Measurements from ENCODE around the gene ANAPC7.

ANAPC7 gene

DNA sequence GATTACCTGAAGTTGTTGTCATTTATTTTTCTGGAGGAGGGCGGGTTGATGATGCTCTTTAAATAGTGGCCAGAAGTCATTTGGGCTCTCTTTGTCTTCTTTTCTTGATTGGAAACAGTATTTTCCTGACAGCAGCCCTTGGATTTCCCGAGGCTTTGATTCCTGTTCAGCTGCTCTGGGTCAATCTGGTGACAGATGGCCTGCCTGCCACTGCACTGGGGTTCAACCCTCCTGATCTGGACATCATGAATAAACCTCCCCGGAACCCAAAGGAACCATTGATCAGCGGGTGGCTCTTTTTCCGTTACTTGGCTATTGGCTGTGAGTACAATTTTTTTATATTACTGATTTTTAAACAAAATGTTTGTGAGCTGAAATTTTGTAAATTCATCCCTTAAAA is 60.4 kb downstream of the ANAPC7 start:
- TF ChIP-seq GATA3 (IDR thresholded peaks at IDR 0.05; ENCODE audit: low read depth, low read length) = no peak
- no peak for TF ChIP-seq GATA2 (IDR thresholded peaks at IDR 0.05; ENCODE audit: low read depth, low read length)

DNA sequence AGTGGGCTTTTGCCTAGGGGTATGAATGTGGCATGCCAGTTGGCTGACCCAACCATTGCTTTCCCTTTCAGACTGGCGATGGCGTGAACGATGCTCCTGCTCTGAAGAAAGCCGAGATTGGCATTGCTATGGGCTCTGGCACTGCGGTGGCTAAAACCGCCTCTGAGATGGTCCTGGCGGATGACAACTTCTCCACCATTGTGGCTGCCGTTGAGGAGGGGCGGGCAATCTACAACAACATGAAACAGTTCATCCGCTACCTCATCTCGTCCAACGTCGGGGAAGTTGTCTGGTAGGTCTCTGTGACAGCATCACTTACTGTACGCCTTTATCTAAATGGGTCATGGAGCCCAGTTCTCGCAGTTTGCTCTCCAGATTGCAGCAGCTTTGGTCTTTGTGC is 61.4 kb downstream of the ANAPC7 start:
- TF ChIP-seq GATA2 (IDR thresholded peaks at IDR 0.05; ENCODE audit: low read depth, low read length) (no peak), GATA3 (IDR thresholded peaks at IDR 0.05; ENCODE audit: low read depth, low read length) (no peak)

DNA sequence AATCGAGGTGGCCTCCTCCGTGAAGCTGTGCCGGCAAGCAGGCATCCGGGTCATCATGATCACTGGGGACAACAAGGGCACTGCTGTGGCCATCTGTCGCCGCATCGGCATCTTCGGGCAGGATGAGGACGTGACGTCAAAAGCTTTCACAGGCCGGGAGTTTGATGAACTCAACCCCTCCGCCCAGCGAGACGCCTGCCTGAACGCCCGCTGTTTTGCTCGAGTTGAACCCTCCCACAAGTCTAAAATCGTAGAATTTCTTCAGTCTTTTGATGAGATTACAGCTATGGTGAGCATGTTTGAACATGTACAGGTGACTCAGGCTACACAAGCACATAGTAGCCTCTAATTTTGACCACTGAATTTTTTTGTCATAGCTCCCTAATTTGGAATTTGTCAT is 62.8 kb downstream of the ANAPC7 start:
- TF ChIP-seq GATA3 (IDR thresholded peaks at IDR 0.05; ENCODE audit: low read depth, low read length) (no peak), GATA2 (IDR thresholded peaks at IDR 0.05; ENCODE audit: low read depth, low read length) (no peak)

DNA sequence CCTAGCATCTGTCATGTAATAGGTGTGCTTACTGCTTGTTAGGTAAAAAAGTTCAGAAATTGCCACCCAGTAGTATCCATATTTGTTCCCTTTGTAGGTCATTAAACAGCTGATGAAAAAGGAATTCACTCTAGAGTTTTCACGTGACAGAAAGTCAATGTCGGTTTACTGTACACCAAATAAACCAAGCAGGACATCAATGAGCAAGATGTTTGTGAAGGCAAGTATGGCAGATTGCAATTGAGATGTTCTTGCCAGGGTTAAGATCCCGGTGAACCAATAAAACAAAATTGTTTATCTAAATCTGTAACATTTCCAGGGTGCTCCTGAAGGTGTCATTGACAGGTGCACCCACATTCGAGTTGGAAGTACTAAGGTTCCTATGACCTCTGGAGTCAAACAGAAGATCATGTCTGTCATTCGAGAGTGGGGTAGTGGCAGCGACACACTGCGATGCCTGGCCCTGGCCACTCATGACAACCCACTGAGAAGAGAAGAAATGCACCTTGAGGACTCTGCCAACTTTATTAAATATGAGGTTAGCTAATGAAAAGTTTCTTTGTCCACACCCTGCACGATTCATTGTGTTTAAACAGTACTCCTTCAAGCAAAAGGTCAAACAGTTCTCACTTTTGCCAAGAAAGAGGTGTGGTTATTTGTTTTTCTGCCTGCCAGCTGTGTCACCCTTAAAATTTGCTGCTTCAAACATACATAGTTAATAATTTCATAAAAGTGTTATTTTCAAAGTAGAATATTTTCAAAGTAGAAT is 64.1 kb downstream of the ANAPC7 start:
- no peak for TF ChIP-seq GATA2 (IDR thresholded peaks at IDR 0.05; ENCODE audit: low read depth, low read length)
- no peak for TF ChIP-seq GATA3 (IDR thresholded peaks at IDR 0.05; ENCODE audit: low read depth, low read length)

DNA sequence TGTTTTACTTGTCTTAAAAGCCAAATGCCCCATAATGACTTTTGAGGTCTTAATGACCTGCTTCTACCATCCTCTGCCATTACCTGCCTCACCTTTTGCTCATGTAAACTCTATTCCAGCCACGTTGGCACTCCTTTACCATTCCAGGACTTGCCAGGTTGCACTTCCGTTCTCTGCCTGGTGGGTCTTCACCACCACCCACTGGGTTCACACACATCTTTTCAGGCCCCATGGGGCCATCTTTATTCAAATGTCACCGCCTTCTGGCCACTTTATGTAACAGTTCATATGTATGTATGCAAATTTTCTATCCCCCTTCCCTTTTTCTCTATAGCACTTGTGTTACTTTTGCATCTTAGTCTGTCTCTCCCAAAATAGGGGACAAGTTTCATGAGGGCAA is 64.8 kb downstream of the ANAPC7 start:
- TF ChIP-seq GATA2 (IDR thresholded peaks at IDR 0.05; ENCODE audit: low read depth, low read length) (no peak), GATA3 (IDR thresholded peaks at IDR 0.05; ENCODE audit: low read depth, low read length) (no peak)

DNA sequence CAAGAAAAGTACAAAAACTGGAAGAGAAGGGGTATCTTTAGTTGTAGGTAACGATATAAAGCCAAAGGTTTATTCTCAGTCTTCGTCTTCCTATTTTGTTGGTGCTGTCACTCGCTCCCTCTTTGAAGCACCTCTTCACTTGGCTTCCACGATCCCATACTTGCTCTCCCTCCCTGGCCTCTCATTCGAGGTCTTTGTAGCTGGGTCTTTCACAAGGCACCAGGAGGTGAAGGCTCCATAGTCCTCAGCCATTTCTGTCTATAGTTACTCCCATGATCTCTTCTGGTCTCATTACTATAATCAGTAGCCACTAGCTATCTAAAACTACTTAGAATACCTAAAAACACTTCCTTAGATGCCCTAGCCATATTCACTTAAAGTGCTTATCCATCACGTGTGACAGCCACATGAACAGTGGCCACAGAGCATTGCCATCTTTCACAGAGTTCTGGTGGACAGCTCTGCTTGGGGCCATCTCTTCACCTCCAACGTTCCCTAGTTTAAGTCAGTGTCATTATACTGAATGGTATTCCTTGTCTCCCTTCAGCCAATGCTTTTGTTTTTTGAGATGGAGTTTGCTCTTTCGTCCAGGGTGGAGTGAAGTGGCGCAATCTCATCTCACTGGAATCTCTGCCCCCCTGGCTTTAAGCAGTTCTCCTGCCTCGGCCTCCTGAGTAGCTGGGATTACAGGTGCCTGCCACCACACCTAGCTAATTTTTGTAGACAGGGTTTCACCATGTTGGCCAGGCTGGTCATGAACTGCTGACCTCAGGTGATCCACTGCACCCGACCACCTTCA is 65.4 kb downstream of the ANAPC7 start:
- TF ChIP-seq GATA3 (IDR thresholded peaks at IDR 0.05; ENCODE audit: low read depth, low read length) (no peak), GATA2 (IDR thresholded peaks at IDR 0.05; ENCODE audit: low read depth, low read length) (no peak)

DNA sequence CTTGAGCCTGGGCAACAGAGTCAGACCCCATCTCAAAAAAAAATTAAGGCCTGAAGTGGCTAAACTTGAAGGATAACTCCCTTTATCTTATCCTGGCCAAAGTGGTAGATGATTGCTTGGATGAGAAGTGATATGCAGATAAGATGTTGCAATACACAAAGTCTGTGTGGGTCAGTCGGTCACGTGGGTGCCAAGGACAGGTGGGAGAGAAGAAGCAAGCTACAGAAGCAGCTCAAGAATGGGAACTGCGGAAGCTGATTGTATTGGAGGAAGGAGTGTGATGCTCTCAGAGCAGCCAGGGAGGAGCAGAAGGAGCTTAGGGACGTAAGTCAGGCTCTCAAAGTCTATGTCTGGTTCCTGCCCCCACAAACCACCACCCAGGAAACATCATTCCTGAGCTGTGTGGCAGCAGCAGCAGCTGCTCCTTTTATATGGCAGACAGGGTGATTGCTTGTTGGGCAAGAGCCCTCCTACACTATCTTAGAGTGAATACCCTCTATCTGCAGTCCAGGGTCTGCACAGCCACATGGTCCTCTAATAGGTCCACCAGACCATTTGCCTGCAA is 67.9 kb downstream of the ANAPC7 start:
- TF ChIP-seq GATA3 (IDR thresholded peaks at IDR 0.05; ENCODE audit: low read depth, low read length) = no peak
- no peak for TF ChIP-seq GATA2 (IDR thresholded peaks at IDR 0.05; ENCODE audit: low read depth, low read length)

DNA sequence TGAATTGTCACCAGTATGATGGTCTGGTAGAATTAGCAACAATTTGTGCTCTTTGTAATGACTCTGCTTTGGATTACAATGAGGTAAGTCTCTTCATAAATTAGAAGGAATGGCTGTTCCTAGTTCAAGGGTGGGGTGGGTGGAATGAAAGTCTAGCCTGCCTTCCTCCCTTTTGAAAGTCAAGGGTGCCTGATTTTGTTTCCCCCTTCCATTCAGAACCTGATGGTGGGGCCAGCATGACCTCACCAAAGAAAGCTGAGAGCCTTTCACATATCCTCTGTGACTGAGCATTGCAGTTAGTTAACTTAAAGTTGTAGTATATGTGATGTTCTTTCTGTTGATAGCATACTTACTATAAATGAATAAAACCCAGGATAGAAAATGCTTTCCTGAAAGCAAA is 70.3 kb downstream of the ANAPC7 start:
- TF ChIP-seq GATA3 (IDR thresholded peaks at IDR 0.05; ENCODE audit: low read depth, low read length) = no peak
- no peak for TF ChIP-seq GATA2 (IDR thresholded peaks at IDR 0.05; ENCODE audit: low read depth, low read length)

DNA sequence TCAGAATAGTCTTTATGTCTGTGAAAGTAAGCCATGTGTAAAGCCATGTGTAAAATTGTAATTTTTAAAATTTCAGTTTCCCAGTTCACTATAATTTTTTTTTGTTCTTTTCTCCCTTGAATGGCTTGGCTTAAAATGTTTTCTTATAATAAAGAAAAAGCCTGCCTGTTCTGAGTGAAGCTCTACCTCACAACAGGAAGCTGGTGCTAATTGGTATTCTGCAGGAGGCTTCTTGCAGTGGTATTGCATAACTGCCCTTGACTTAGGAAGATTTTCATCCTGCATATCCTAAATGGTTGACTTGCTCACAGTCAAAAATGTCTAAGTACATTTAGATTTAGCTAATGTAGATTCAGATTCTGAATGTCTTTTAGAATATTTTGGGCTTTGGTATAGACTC is 73.0 kb downstream of the ANAPC7 start:
- TF ChIP-seq GATA2 (IDR thresholded peaks at IDR 0.05; ENCODE audit: low read depth, low read length) = no peak

DNA sequence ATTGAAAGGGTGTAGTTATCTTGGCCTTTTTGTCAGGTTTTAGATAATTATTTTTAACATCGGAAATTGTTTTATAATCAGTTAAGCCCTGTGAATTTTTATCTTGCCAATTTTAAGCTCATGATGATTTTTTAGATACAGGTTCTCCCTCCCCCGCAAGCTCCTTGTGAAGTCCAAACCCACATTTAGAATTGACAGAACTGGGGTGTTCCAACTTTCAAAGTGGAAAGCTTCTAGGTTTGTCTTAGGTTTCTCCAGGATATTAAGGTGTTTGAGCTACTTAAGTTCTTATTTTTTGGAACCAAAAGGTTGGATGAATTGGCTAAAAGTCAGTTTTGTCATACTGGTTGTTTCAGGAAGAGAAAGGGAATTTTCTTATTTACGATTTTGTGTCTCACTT is 73.4 kb downstream of the ANAPC7 start:
- no peak for TF ChIP-seq GATA2 (IDR thresholded peaks at IDR 0.05; ENCODE audit: low read depth, low read length)
- no peak for TF ChIP-seq GATA3 (IDR thresholded peaks at IDR 0.05; ENCODE audit: low read depth, low read length)

DNA sequence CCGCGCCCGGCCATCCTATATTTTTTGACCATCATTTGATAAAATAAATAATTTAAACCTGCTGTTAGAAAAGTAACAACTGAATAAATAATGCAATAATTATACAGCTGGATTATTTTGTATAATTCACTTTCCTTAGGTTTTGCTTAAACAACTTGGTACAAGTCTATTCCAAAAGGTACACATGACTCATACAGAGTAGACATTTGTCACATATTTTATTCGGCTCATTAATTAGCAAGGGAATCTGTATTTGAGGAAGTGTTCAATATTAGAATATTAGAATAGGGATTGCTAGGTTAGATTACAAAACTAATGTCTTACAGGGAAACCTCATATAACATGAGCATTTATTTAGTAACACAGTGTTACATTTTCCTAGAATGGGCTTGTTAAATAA is 73.8 kb downstream of the ANAPC7 start:
- TF ChIP-seq GATA3 (IDR thresholded peaks at IDR 0.05; ENCODE audit: low read depth, low read length) (no peak), GATA2 (IDR thresholded peaks at IDR 0.05; ENCODE audit: low read depth, low read length) (no peak)

All from SH-SY5Y (cell line).